Psoas muscle (tissue), 8 donors: ENCODE measurements around the gene ICE2. TPM values are rescaled to one million over a fixed set of nuclear protein-coding genes. Genes with fewer than 3 reads are reported as not detected.

Source experiments
- ATAC-seq, 4 donors: fragments of 200-7000 bp; cut with Tn5 transposase; one replicate each; pipeline ENCODE4 v1.9.1; 2020; ENCODE audit warnings: moderate library complexity in 3 of 4, mild to moderate bottlenecking in 2 of 4
- DNase-seq, 2 donors: peaks; one replicate each; pipeline ENCODE4 v3.0.0-alpha.2; 2020
- H3K27ac ChIP-seq: fragments of 200-600 bp; one replicate; pipeline ENCODE4 v1.8.0; 2022
- H3K27me3 ChIP-seq, 3 donors: fragments of 200-600 bp in 1 of 3; one replicate each; pipeline versions ENCODE4 v1.6.1 to v1.8.0; 2013 to 2022; ENCODE audit warnings: low read length in 2 of 3, mild to moderate bottlenecking in 2 of 3, moderate library complexity in 1 of 3; ENCODE audit not compliant: insufficient read depth in 3 of 3
- H3K36me3 ChIP-seq, 2 donors: fragments of 200-600 bp in 1 of 2; one replicate each; pipeline versions ENCODE4 v1.6.1 to v1.8.0; 2013 to 2022; ENCODE audit warnings: low read depth in 1 of 2, mild to moderate bottlenecking in 1 of 2, moderate library complexity in 1 of 2; ENCODE audit not compliant: insufficient read depth in 1 of 2
- H3K4me1 ChIP-seq: fragments of 200-600 bp; one replicate; pipeline ENCODE4 v1.8.0; 2022
- H3K4me3 ChIP-seq: fragments of 200-600 bp; one replicate; pipeline ENCODE4 v1.8.0; 2022; ENCODE audit warnings: mild to moderate bottlenecking
- H3K9me3 ChIP-seq: fragments of 200-600 bp; one replicate; pipeline ENCODE4 v1.8.0; 2022
- WGBS, 3 donors: extraction: QIAGEN DNeasy Blood & Tissue Kit; methylation state at CpG; one replicate each; pipeline versions ENCODE4 v1.1.6 to v1.1.7; 2013; 5-methylcytosine and 5-hydroxymethylcytosine counted together
- intact Hi-C, 2 donors: fragments of 100-400 bp; cut with DNase I; formaldehyde crosslinking; loops; one replicate each; pipeline versions ENCODE4 v1.11.0 to v1.14.2; 2022
- polyA plus RNA-seq, 3 donors: library from polyadenylated mRNA; stranded (reverse); fragments of 200-250 nt; gene quantifications; one replicate each; pipeline ENCODE4 v1.2.3, GENCODE V29; 2013
- total RNA-seq, 4 donors: library from RNA; stranded (reverse); fragmentation: NEBNext Ultra II Directional in 2 of 4; extraction: Animal tissue kit (Norgen Biotek cat#: 25700) in 2 of 4; gene quantifications; one replicate each; pipeline versions ENCODE4 v1.2.1 to v1.2.4, GENCODE V29; 2021 to 2023
- TF ChIP-seq, protein P1 (sequence below): fragments of 200-600 bp; IDR thresholded peaks from one replicate; pipeline ENCODE4 v1.8.0; 2022; ENCODE audit warnings: antibody characterized with exemption
- donor health status: healthy with polysubstance abuse.
- donor health status: DM: no; HTN: no; CAD: no; lungs with moderate emphysema.
- donor health status: Bipolar disorder and iron deficiency.
- donor health status: healthy.
- donor health status: DM: yes; HTN: yes; CAD: no.
- donor health status: DM: no; HTN: no; CAD: no.
- donor health status: DM: no; HTN: no; CAD: no.
- donor health status: DM: yes; HTN: yes; CAD: no.

The ICE2 gene
- total and polyA plus RNA-seq, 7 donors = 5.2 to 25.9 (median 20.0) TPM

GRCh38 chr15:60421544-60421943, 57.4 kb downstream of the ICE2 start:
- no peak for ATAC-seq
- no peak for DNase-seq
- H3K9me3 ChIP-seq = no peaks in the 10 kb centered on the region
- TF ChIP-seq, protein P1, sequence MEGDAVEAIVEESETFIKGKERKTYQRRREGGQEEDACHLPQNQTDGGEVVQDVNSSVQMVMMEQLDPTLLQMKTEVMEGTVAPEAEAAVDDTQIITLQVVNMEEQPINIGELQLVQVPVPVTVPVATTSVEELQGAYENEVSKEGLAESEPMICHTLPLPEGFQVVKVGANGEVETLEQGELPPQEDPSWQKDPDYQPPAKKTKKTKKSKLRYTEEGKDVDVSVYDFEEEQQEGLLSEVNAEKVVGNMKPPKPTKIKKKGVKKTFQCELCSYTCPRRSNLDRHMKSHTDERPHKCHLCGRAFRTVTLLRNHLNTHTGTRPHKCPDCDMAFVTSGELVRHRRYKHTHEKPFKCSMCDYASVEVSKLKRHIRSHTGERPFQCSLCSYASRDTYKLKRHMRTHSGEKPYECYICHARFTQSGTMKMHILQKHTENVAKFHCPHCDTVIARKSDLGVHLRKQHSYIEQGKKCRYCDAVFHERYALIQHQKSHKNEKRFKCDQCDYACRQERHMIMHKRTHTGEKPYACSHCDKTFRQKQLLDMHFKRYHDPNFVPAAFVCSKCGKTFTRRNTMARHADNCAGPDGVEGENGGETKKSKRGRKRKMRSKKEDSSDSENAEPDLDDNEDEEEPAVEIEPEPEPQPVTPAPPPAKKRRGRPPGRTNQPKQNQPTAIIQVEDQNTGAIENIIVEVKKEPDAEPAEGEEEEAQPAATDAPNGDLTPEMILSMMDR = no peak
- H3K4me3 ChIP-seq = no peak overlapping the region
- intact Hi-C loops = no loop called here
- no peak overlapping the region for H3K27ac ChIP-seq
- H3K36me3 ChIP-seq = peaks cover 0 to 21% of the 10 kb centered on the region in 2 donors
- H3K27me3 ChIP-seq = no peaks in the 10 kb centered on the region
- H3K4me1 ChIP-seq = no peaks in the 10 kb centered on the region
- WGBS, 3 donors = 85 to 100% (median 95%) methylated on average over 1 of the region's 1 CpG

GRCh38 chr15:60420203-60420716, 58.7 kb downstream of the ICE2 start:
- intact Hi-C loops = no loop called here
- Histone ChIP-seq H3K4me3 (no peak overlapping the region), H3K36me3 (peaks cover 0 to 21% of the 10 kb centered on the region in 2 donors), H3K27me3 (no peaks in the 10 kb centered on the region), H3K4me1 (no peaks in the 10 kb centered on the region), H3K9me3 (no peaks in the 10 kb centered on the region), H3K27ac (no peak overlapping the region)
- ATAC-seq = no peak
- TF ChIP-seq, protein P1 = no peak
- no peak for DNase-seq
- 87 to 97% (median 90%) methylated on average over 2 of the region's 2 CpGs for WGBS, 3 donors

GRCh38 chr15:60419753-60420152, 59.2 kb downstream of the ICE2 start:
- DNase-seq = no peak
- WGBS, 3 donors = 73 to 78% (median 76%) methylated on average over 2 of the region's 2 CpGs
- no peaks in the 10 kb centered on the region for H3K9me3 ChIP-seq
- H3K36me3 ChIP-seq = peaks cover 0 to 21% of the 10 kb centered on the region in 2 donors
- H3K4me3 ChIP-seq = no peak overlapping the region
- intact Hi-C loops = no loop called here
- TF ChIP-seq, protein P1 = no peak
- no peak for ATAC-seq
- H3K27ac ChIP-seq = no peak overlapping the region
- no peaks in the 10 kb centered on the region for H3K4me1 ChIP-seq
- no peaks in the 10 kb centered on the region for H3K27me3 ChIP-seq

DNA sequence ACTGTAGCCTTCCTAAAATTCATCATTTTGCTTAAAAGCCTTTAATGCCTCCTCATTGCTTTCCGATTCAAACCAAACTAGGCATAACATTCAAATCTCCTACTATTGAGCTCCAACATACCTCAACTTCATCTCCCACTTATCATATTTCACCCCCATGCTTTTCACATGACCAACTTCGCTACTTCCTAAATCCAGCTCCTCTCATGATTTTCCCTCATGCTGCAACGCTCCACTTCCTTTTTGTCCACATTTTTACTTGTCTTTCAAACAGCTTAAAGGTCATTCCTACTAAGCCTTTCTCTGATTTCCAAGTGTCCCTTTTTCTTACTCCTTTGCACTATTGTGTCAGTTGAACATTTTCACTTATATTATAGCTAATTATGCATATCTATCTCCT, 60.8 kb downstream of the ICE2 start:
- Histone ChIP-seq H3K27me3 (no peaks in the 10 kb centered on the region), H3K9me3 (no peaks in the 10 kb centered on the region), H3K27ac (no peak overlapping the region), H3K4me1 (no peaks in the 10 kb centered on the region), H3K36me3 (peaks cover 0 to 13% of the 10 kb centered on the region in 2 donors), H3K4me3 (no peak overlapping the region)
- TF ChIP-seq, protein P1 = no peak
- intact Hi-C loops = no loop called here
- ATAC-seq = no peak
- no peak for DNase-seq
- 72 to 82% (median 77%) methylated on average over 3 of the region's 3 CpGs for WGBS, 3 donors

DNA sequence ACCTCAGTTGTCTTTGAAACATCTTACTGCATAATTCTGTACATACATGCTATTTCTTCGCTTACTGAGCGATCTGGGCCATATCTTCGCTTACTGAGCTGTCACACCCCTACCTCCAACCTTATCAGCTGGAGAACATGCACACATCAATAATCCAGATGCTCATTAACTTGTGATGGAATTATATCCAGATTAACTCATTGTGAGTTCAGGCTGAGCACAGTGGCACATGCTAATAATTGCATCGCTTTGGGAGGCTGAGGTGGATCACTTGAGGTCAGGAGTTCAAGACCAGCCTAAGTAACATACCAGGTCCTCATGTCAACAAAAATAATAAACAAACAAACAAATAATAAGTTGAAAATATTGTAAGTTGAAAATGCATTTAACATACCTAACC, 61.8 kb downstream of the ICE2 start:
- intact Hi-C loops = no loop called here
- Histone ChIP-seq H3K36me3 (peaks cover 0 to 3% of the 10 kb centered on the region in 2 donors), H3K27me3 (no peaks in the 10 kb centered on the region), H3K27ac (no peak overlapping the region), H3K4me3 (no peak overlapping the region), H3K9me3 (no peaks in the 10 kb centered on the region), H3K4me1 (no peaks in the 10 kb centered on the region)
- TF ChIP-seq, protein P1 = no peak
- DNase-seq (no peak), ATAC-seq (no peak)
- WGBS, 3 donors = 97 to 100% (median 99%) methylated on average over 4 of the region's 4 CpGs
